Liver (tissue), 9 donors: Measurements from ENCODE around the gene KANSL1. TPM values are rescaled to one million over a fixed set of nuclear protein-coding genes. Genes with fewer than 3 reads are reported as not detected.
A peak's percentile ranks its signal among the peaks of the same experiment; 100 is the strongest.

Experiments
- DNase-seq: peaks from one replicate; pipeline ENCODE4 v3.0.0-alpha.2; 2017; ENCODE audit warnings: low spot score
- H3K27ac ChIP-seq, 2 donors: one replicate each; pipeline ENCODE4 v1.7.0; 2013; ENCODE audit warnings: inconsistent platforms in 2 of 2, low read length in 2 of 2, control low read depth in 1 of 2, low read depth in 1 of 2, mild to moderate bottlenecking in 1 of 2
- H3K27me3 ChIP-seq, 4 donors: one replicate each; pipeline versions ENCODE4 v1.6.1 to v1.7.0; 2013; ENCODE audit warnings: low read length in 3 of 4, inconsistent platforms in 1 of 4, mild to moderate bottlenecking in 1 of 4, moderate library complexity in 1 of 4; ENCODE audit not compliant: control insufficient read depth in 4 of 4, insufficient read depth in 4 of 4
- H3K36me3 ChIP-seq, 4 donors: one replicate each; pipeline versions ENCODE4 v1.6.1 to v1.7.0; 2013; ENCODE audit warnings: low read length in 3 of 4, mild to moderate bottlenecking in 3 of 4, low read depth in 1 of 4, moderate library complexity in 1 of 4; ENCODE audit not compliant: control insufficient read depth in 4 of 4, insufficient read depth in 3 of 4
- H3K4me1 ChIP-seq, 4 donors: one replicate each; pipeline versions ENCODE4 v1.6.1 to v1.7.0; 2013; ENCODE audit warnings: low read length in 3 of 4, mild to moderate bottlenecking in 3 of 4, moderate library complexity in 1 of 4; ENCODE audit not compliant: control insufficient read depth in 4 of 4, insufficient read depth in 4 of 4
- H3K4me3 ChIP-seq, 3 donors: one replicate each; pipeline versions ENCODE4 v1.6.1 to v1.7.0; 2013; ENCODE audit warnings: low read length in 3 of 3, control low read depth in 1 of 3, low read depth in 1 of 3, mild to moderate bottlenecking in 1 of 3
- H3K9ac ChIP-seq, 2 donors: one replicate each; pipeline ENCODE4 v1.7.0; 2013; ENCODE audit warnings: low read length in 2 of 2, mild to moderate bottlenecking in 2 of 2, moderate library complexity in 2 of 2, control low read depth in 1 of 2, low read depth in 1 of 2
- H3K9me3 ChIP-seq, 4 donors: one replicate each; pipeline versions ENCODE4 v1.6.1 to v1.7.0; 2013; ENCODE audit warnings: low read length in 3 of 4; ENCODE audit not compliant: control insufficient read depth in 4 of 4
- ATF3 ChIP-seq: IDR thresholded peaks from 2 replicates; pipeline ENCODE4 v1.6.1; 2016; ENCODE audit warnings: antibody characterized with exemption
- CTCF ChIP-seq: fragments of 150-350 bp; IDR thresholded peaks from 2 replicates; pipeline ENCODE4 v1.5.1; 2017; ENCODE audit warnings: improper control_type of control experiment, low read depth, low read length; ENCODE audit not compliant: missing input control
- EGR1 ChIP-seq, 2 donors: IDR thresholded peaks; 2 replicates each; pipeline ENCODE4 v1.6.1; 2016 to 2018; ENCODE audit warnings: antibody characterized with exemption in 2 of 2, low read depth in 2 of 2
- FOXA1 ChIP-seq: IDR thresholded peaks from 2 replicates; pipeline ENCODE4 v1.6.1; 2016; ENCODE audit warnings: antibody characterized with exemption
- FOXA2 ChIP-seq: IDR thresholded peaks from 2 replicates; pipeline ENCODE4 v1.6.1; 2016; ENCODE audit warnings: antibody characterized with exemption
- GABPA ChIP-seq, 2 donors: IDR thresholded peaks in 1 of 2; conservative IDR thresholded peaks in 1 of 2; 2 replicates each; pipeline ENCODE4 v1.6.1; 2016; ENCODE audit warnings: antibody characterized with exemption in 2 of 2, mild to moderate bottlenecking in 1 of 2, moderate library complexity in 1 of 2
- HNF4A ChIP-seq, 2 donors: conservative IDR thresholded peaks; 2 replicates each; pipeline ENCODE4 v1.6.1; 2016; ENCODE audit warnings: antibody characterized with exemption in 2 of 2, mild to moderate bottlenecking in 2 of 2
- HNF4G ChIP-seq: IDR thresholded peaks from 2 replicates; pipeline ENCODE4 v1.6.1; 2016; ENCODE audit warnings: antibody characterized with exemption
- JUND ChIP-seq, 2 donors: IDR thresholded peaks; 2 replicates each; pipeline ENCODE4 v1.6.1; 2016; ENCODE audit warnings: antibody characterized with exemption in 2 of 2
- MAX ChIP-seq: IDR thresholded peaks from 2 replicates; pipeline ENCODE4 v1.6.1; 2016; ENCODE audit warnings: antibody characterized with exemption
- NR2F2 ChIP-seq: IDR thresholded peaks from 2 replicates; pipeline ENCODE4 v1.6.1; 2016; ENCODE audit warnings: antibody characterized with exemption
- RAD21 ChIP-seq, 2 donors: IDR thresholded peaks; 2 replicates each; pipeline ENCODE4 v1.6.1; 2016; ENCODE audit warnings: antibody characterized with exemption in 2 of 2, mild to moderate bottlenecking in 2 of 2
- RXRA ChIP-seq, 2 donors: IDR thresholded peaks; 2 replicates each; pipeline ENCODE4 v1.6.1; 2017 to 2018; ENCODE audit warnings: antibody characterized with exemption in 2 of 2, mild to moderate bottlenecking in 1 of 2
- SP1 ChIP-seq: IDR thresholded peaks from 2 replicates; pipeline ENCODE4 v1.6.1; 2018; ENCODE audit warnings: antibody characterized with exemption, mild to moderate bottlenecking
- TAF1 ChIP-seq: conservative IDR thresholded peaks from 2 replicates; pipeline ENCODE4 v1.6.1; 2016; ENCODE audit warnings: antibody characterized with exemption, mild to moderate bottlenecking
- YY1 ChIP-seq: IDR thresholded peaks from 2 replicates; pipeline ENCODE4 v1.6.1; 2016; ENCODE audit warnings: antibody characterized with exemption, mild to moderate bottlenecking
- WGBS: extraction: QIAGEN DNeasy Blood & Tissue Kit; methylation state at CpG from one replicate; pipeline ENCODE4 v1.1.7; 2013; 5-methylcytosine and 5-hydroxymethylcytosine counted together
- polyA plus RNA-seq, 2 donors: library from polyadenylated mRNA; stranded (reverse) in 1 of 2; unstranded in 1 of 2; fragments of 200-250 nt in 1 of 2; fragments of >200 nt in 1 of 2; fragmentation: Nextera tagmentation in 1 of 2; extraction: Ambion mirVana in 1 of 2; gene quantifications; one replicate each; pipeline versions ENCODE4 v1.2.1 to v1.2.3, GENCODE V29; 2013 to 2015
- total RNA-seq, 2 donors: library from RNA; depleted of rRNA; stranded (reverse); fragments of >200 nt; gene quantifications; one replicate each; pipeline ENCODE4 v1.2.3, GENCODE V29; 2014
- TF ChIP-seq, protein P1 (sequence below): IDR thresholded peaks from 2 replicates; pipeline ENCODE4 v1.6.1; 2016; ENCODE audit warnings: antibody characterized with exemption, mild to moderate bottlenecking
- TF ChIP-seq, protein P2 (sequence below): IDR thresholded peaks from 2 replicates; pipeline ENCODE4 v1.6.1; 2016; ENCODE audit warnings: antibody characterized with exemption
- donor health status: healthy.
- donor health status: healthy.
- donor health status: healthy.
- donor health status: healthy.
- donor health status: healthy.

Gene KANSL1
- total and polyA plus RNA-seq, 4 donors: 5.5 to 86.3 (median 24.0) TPM

GRCh38 chr17:46043606-46044005, 149.6 kb downstream of the KANSL1 start:
- Histone ChIP-seq H3K27me3 (no peaks in the 10 kb centered on the region), H3K27ac (peak overlapping the region in 1 of 2 donors; percentile 55), H3K36me3 (peaks cover 9 to 45% (median 25%) of the 10 kb centered on the region in 4 donors), H3K4me3 (no peak overlapping the region), H3K9ac (no peak overlapping the region), H3K4me1 (peaks cover 0 to 12% (median 8%) of the 10 kb centered on the region in 4 donors), H3K9me3 (no peaks in the 10 kb centered on the region)
- DNase-seq: no peak
- TF ChIP-seq JUND (IDR thresholded peaks at IDR 0.05): no peak
- TF ChIP-seq SP1: no peak
- no peak for TF ChIP-seq RAD21 (IDR thresholded peaks at IDR 0.05)
- no peak for TF ChIP-seq HNF4G
- TF ChIP-seq, protein P1, sequence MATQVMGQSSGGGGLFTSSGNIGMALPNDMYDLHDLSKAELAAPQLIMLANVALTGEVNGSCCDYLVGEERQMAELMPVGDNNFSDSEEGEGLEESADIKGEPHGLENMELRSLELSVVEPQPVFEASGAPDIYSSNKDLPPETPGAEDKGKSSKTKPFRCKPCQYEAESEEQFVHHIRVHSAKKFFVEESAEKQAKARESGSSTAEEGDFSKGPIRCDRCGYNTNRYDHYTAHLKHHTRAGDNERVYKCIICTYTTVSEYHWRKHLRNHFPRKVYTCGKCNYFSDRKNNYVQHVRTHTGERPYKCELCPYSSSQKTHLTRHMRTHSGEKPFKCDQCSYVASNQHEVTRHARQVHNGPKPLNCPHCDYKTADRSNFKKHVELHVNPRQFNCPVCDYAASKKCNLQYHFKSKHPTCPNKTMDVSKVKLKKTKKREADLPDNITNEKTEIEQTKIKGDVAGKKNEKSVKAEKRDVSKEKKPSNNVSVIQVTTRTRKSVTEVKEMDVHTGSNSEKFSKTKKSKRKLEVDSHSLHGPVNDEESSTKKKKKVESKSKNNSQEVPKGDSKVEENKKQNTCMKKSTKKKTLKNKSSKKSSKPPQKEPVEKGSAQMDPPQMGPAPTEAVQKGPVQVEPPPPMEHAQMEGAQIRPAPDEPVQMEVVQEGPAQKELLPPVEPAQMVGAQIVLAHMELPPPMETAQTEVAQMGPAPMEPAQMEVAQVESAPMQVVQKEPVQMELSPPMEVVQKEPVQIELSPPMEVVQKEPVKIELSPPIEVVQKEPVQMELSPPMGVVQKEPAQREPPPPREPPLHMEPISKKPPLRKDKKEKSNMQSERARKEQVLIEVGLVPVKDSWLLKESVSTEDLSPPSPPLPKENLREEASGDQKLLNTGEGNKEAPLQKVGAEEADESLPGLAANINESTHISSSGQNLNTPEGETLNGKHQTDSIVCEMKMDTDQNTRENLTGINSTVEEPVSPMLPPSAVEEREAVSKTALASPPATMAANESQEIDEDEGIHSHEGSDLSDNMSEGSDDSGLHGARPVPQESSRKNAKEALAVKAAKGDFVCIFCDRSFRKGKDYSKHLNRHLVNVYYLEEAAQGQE: no peak
- TF ChIP-seq EGR1 (IDR thresholded peaks at IDR 0.05; ENCODE audit: low read depth in 2 of 2): no peak
- no peak for TF ChIP-seq CTCF
- TF ChIP-seq HNF4A (conservative IDR thresholded peaks at IDR 0.05): no peak
- no peak for TF ChIP-seq NR2F2
- no peak for TF ChIP-seq FOXA1
- no peak for TF ChIP-seq GABPA (IDR thresholded peaks at IDR 0.05 in 1 of 2, conservative IDR thresholded peaks at IDR 0.05 in 1 of 2)
- TF ChIP-seq, protein P2, sequence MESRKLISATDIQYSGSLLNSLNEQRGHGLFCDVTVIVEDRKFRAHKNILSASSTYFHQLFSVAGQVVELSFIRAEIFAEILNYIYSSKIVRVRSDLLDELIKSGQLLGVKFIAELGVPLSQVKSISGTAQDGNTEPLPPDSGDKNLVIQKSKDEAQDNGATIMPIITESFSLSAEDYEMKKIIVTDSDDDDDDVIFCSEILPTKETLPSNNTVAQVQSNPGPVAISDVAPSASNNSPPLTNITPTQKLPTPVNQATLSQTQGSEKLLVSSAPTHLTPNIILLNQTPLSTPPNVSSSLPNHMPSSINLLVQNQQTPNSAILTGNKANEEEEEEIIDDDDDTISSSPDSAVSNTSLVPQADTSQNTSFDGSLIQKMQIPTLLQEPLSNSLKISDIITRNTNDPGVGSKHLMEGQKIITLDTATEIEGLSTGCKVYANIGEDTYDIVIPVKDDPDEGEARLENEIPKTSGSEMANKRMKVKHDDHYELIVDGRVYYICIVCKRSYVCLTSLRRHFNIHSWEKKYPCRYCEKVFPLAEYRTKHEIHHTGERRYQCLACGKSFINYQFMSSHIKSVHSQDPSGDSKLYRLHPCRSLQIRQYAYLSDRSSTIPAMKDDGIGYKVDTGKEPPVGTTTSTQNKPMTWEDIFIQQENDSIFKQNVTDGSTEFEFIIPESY: no peak
- no peak for TF ChIP-seq ATF3
- no peak for TF ChIP-seq RXRA (IDR thresholded peaks at IDR 0.05)
- TF ChIP-seq YY1: no peak
- no peak for TF ChIP-seq FOXA2
- no peak for TF ChIP-seq MAX
- TF ChIP-seq TAF1: no peak
- 95% methylated on average over 3 of the region's 3 CpGs for WGBS
